NCI-H1092 treated with DMSO at 0.1 percent for 48 hours (cell line): Measurements from ENCODE around the gene TBL1X.

Experiments
- DNase-seq: peaks from one replicate; lab custom pipeline; 2025; lab: John Stamatoyannopoulos, UW

The TBL1X gene

DNA sequence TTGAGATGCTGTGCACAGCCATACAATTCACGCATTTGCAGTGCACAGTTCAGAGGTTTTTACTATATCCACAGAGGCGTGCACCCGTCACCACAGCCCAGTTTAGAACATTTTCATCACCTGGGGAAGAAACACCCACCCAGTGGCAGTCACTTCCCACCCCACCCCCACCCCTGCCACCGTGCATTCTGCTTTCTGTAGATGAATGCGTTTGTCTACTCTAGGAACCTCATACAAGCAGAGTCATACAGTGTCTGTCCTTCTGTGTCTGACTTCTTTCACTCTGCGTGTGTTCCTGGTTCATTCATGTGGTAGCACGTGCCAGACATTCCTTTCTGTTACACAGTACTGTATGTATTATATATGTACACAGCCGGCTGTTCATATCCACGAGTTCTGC lies 122.8 kb downstream of the TBL1X start:
- DNase-seq, result no peak

DNA sequence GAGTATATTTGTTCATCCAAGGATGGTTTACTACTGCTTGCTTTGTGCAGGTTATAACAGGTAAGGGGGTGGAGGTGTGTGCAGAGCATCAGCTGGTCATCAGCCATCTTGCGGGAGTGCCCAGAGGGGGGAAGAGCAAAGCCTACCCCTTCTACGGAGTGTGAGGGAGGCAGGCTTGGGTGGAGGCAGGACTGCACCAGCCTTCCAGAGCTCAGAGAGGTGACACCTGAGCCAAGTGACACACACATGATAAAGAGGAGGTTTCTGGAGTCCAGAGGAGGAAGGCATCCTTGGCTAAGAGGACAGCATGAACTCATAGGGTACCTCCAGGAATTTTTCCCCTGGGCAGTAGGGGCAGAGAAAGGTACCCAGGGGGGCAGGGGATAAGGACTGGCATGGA lies 126.6 kb downstream of the TBL1X start:
- DNase-seq, result no peak

DNA sequence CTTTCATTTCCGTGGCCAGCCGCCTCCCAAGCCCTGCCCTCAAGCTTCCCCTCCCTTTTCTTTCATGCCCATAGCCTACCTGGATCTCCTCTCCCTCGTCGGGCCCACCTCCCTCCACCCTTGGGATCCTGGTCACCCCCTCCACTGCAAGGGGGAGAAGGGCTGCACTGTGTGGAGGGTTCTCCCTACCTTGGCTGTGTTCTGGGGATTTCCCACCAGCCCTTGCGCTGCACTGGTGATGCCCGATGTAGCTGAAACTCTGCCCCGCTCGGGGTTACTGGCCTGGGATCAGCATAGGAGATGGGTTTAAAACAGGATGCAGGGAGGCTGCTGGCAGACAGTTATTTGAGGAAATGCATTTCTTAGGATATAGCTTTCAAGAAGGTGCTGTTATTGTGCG lies 128.9 kb downstream of the TBL1X start:
- DNase-seq, result no peak

DNA sequence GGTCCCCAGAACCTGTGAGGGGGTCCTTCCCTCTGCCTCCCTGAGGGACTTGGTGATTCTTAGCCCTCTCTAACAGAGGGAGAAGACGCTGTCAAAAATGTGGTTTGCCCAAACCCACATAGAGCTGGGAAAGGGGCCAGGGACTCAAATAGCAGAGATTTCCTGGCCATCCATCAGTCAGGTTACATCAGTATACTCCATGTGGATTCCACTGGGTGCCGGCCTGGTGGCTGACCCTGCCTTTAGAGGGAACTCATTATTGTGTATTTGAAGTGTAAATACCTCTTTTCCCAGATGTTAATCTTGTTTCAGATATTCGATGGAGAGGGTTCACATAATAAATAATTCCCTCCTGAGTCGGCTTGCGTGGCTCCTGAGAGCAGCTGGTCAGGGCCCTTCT lies 130.3 kb downstream of the TBL1X start:
- no peak for DNase-seq

DNA sequence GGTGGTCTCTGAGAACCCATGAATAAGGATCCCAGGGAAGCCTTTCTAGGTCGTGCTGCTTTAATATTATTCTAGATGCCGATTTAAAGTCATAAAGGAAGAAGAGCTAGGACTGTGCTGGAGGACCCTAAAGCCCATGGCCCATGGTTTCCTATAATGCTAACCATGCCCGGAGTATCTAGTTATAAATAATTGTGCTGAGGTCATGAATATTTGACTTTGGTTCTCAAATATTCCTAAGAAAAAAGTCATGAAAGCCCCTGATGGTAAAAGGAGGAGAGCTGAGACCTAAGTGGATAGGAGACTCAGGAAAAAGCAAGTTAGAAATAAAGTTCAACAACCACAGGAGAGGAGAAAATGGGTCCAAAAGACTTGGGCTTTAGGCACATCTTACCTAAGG lies 132.0 kb downstream of the TBL1X start:
- no peak for DNase-seq

DNA sequence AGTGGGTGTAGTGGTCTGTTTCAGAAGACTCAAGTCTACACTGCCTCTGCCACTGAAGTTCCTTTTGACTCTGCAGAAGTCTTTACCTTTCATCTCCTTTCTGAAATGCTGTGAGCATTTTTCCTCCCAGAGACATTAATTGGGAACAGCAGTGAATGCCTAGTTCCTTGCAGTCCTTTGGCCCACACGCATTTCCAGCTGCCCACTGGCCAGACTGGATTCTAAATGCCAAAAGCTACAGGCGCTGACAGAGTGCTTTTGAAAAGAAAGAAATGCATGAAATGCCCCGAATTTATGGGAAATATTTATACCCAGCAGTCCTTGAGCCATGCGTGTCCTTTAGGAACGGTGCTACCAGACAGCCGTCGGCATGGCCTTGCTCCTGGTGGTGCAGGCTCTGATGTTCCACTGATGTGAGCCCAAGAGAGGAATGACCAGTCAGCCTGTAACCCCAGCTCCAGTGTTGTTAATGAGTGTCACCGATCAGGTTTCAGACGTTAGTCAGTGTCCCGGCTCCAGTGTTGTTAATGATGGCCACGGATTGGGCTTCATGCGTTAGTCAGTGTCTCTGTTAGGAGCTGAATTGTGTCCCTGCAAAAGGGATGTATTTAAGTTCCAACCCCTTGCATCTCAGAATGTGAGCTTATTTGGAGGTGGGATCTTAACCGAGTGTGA lies 132.6 kb downstream of the TBL1X start:
- DNase-seq, result no peak

DNA sequence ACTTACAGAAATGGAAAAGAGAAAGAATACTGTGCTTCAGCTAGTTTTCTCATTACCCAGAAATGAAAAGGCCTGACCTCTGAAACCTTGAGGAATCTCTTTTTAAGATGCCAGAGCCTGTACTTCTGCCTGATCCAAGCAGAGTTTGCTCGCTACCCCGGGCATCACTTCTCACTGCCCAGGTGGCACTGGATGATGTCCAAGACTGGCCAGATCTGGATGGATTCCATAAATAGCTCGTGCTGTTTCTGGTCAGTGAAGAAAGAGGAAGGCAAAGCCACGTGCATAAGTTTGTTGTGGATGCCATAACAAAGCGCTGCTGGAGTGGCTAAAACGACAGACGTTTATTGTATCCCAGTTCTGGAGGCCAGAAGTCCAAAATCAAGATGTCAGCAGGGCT lies 133.5 kb downstream of the TBL1X start:
- DNase-seq, result no peak

DNA sequence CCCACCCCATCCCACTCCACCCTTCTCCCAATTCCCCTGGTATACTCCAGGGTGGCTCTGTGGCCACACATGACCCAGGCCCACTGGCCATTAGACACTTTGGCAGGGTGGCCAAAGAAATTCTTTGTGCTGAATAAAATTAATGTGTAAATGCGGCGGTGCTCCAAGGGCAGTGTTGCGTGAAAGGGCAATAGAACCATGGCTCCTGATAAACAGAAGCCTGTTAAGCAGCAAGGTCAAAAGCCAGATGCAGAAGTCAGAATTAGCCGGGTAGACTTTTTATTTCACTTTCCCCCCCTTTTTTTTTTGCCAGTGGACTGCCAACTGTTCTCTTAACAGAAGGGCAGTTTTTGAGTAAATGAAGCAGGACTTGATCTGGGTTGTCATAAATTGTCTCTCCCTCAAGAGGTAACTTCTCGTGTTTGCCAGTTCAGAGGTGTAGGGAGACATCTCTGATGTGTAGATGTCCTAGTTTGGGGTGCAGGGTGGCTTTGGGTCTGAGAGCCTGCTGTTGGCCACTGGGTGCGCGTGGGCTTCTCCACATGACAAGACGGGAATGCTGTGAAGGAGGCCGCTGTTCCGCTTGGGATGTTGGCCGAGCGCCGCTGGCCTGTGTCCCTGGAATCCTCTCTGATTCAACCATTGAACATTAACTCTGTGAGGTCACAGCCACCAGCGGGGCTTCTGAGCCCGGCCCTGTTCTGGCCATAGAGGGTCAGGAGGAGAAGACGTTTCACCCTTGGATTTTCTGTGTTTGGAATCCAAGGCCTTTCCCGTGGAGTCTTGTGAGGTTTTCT lies 139.5 kb downstream of the TBL1X start:
- no peak for DNase-seq

DNA sequence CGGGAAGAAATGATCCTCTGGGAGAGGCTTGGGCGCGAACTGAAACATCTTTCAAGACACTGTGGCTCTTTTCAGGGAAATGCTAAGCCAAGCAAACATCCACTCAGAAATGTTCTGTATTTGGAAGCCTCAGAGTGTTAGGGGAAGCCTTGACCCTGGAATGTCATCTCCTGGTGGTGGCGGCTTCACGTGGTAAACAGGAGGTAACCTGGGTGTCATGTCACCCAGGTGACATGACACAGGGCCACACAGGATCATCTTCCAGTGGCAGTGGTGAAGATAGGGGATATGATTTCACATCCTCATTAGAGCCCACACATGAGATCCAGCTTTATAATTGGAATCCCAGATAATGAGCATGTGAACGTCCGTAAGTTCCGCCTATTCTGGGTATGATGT lies 140.0 kb downstream of the TBL1X start:
- no peak for DNase-seq

DNA sequence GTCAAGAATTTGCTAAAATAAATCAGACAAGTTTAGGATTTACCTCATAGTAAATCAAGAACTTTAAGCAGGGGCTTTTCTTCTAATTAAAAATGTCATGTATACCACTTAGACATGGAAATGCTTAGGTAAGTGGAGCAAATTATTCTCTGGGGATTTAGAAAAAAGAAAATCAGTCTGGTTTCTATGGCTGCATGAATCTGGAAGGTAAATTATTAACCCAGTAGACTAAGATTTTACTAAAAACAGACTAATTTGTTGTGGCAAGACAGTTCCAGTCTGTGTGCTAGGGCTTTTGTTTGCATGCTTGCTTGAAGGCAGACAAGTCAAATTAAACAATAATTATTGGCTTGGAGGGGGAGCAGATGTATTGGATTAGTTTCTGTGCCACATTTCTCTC lies 140.6 kb downstream of the TBL1X start:
- DNase-seq, result no peak

DNA sequence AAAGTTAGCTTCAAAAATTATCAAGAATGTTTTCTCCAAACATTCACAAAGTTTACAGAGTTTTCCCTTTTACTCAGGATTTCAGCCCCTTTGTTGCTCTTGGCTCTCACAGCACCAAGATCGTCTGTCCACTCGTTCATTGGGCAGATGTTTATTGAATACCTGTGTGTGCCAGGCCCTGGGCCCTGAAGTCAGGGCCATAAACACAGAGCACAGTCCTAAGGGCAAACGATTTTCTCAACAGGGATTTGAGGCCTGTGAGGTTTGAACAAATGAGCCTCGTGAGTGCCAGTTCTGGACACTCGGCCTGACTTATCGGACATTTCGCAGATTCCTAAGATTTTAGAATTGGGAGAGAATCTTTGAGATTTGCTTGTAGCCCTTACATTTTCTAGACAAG lies 142.1 kb downstream of the TBL1X start:
- no peak for DNase-seq

DNA sequence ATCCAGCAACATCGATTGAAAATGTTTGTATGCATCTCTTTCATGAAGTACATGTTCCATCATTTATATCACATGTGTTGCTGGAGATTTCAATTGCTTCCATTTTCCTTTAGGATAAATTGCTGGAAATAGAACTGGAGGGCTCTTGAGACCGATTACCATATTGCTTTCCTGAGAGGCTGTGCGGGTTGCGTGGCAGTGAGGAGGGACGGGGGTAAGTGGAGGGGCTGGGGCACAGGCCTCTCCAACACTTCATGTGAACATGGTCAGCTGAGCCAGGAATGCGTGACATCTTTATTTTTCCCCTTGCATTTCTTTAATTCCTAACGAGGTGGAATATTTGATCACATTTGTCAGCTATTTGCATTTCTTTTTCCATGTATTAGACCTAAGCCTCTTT lies 144.6 kb downstream of the TBL1X start:
- peak; percentile 75 for DNase-seq

DNA sequence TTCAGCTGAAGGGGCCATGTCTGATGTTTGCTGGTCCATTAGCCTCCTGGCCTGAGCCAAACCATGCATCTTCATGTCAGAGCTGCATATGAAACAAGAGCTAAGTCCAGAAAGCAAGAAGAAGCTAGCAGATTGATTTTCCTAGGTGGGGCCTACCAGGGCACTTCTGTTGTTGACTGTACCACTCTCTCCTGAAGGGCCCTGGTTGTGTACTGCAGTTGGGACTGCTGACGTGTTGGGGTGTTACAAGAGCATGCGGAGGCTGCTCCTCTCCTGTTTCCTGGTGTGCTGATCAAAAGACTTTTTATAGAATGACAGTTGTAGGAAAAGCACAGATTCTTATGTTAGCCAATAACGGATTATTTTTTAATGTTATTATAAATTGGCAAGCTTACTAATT lies 145.1 kb downstream of the TBL1X start:
- peak; percentile 27 for DNase-seq

DNA sequence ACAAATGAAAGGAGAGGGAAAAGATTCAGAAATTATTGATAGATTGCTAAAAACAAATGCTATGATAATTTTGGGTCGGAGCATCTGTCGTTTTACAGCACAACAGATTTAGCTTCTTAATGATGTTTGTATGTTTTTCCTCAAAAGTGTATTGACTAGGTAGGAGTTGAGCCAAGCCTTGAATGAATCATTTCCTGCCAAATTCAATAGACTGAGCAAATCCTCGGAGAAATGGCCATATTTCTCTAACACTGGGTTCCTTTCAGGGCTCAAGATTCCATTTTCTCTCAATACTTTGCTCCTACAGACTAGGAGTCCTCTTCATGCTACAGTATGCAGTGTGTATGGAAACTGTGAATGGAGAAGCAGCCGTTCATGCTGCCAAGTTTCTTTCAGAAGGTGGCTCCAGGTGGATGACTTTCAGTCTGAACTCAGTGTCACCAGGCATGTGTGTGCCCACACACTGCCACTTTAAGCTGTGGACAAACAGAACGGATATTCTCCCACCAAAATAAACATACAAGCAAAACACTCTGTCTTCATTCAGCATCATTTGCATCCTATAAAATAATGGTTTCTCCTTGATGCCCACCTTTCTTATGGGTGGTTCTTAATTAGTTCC lies 146.0 kb downstream of the TBL1X start:
- DNase-seq, result peak; percentile 54

DNA sequence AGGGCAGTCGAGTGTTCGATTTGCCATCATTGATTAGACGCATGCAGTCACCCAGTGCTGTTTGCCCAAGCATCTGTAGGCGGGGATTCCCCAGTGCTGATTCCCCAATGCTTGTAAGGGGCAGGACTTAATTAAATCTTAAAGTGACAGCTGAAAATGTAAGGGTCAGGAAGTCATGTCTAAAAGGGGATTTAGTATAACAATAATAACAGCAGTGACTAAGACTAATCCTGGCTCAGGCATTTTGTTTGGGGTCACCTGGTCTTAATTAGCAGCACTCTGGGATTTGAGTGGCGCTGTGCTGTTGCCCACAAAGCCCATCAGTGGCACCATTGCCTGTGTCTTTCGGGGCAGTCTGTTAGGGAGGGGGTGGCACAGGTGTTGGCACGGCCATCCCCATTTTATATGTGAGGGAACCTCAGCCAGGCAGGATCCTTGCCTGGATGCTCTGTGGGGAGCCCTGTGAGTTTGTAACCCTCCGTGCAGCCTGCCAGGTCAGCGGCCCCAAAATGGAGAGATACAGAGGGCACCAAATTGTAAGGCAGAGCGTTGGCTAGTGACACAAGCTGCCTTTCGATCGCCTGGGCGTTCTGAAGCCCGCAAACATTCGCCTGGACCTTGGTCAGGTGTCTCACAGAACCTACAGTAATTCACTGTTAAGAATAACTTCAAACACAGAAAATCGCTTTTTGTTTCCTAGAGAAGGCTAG lies 146.7 kb downstream of the TBL1X start:
- DNase-seq, result peak; percentile 77

DNA sequence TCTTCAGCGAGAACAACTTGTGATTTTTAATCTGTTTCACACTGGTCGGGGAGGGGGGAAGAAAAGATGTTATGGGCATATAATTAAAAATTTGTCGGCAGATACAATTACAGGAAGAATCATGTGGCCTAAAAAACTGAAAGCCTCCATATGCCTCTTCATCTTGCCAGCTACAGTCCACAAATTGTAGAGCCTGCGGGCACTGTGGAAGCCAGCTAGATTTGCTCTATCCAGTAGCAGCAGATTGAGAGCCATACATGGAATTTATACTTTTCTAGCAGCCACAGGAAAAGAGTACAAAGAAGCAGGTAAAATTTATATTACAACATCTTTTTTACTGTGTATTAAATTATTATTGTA lies 147.3 kb downstream of the TBL1X start:
- DNase-seq, result peak; percentile 70

DNA sequence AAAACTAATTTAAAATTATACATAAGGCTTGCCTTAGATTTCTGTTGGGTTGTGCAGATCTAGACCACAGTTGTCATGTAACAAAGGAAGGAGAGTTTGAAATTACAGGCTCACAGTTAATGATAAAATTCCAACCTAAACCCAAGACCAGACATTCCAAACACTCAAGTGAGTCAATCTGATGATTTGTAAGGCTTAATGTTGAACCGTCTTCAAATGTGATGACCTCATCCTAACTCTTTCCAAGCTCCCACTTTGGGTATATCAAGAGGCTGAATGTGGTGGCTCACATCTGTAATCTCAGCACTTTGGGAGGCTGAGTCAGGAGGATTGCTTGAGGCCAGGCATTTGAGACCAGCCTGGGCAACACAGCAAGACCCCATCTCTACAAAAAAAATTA lies 149.2 kb downstream of the TBL1X start:
- no peak for DNase-seq

DNA sequence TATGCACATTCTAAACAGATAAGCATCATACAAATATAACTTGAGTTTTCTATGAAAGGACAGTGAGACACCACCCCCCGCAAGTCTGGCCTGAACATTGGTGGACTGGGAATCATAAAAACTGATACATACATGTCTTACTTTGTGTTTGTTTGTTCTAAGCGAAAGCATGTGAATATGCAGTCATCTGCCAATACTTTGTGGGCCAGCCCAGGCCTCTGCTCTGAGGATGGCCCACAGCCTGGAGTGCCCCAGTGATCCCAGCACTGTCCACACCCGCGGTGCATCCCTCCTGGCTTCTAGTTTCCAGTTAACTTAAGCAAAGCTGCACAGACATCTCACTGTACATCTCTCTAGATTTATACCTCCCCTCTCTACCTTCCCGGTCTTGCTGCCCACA lies 154.3 kb downstream of the TBL1X start:
- DNase-seq, result no peak

DNA sequence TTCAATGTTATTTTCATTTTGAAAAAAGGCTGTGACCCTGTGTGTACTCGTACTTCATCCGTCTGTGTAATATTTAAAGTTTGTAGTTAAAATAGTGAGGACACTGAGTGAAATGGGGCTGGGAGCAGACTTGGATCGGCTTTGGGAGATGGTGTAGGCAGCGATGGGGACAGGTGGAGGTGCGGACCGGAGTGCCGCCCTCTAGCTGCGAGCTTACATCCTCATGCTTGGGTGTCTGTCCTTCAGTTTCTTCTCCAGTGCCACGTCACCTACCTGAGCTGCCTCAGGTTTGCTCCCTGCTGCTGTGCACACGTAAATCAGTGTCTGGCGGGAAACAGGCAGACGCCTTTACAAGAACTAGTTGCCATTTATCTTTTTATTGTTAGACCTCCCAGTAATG lies 154.7 kb downstream of the TBL1X start:
- DNase-seq, result no peak

DNA sequence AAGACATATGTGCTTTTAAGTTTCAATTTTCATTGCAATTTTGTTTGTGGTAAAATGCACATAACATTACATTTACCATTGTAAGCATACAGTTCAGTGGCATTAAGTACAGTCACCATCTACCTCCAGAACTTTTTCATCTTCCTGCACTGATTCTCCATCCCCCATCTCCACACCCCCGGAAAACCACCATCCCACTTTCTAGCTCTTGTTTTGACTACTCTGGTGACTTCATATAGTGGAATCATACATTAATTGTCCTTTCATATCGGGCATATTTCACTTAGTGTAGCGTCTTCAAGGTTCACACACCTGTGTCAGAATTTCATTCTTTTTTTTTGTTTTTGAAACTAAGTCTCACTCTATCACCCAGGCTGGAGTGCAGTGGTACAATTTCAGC lies 157.3 kb downstream of the TBL1X start:
- no peak for DNase-seq

DNA sequence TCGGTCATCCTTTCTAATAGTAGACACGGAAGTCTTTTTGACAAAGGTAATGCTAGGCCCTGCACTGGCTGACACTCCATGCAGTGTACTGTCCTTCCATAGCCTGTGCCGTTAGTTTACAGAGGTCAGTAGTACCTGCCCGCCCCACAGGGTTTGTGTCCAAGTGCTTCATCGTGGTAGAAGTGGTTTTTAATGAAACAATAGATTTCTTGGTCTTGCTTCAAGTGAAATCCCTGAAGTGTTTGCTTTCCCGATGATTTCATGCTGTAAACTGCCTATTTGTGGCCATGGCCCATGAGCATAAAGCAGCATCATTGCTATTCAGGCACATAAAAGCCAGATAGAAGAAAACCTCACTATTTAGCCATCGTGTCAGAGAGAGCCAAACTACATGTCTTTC lies 161.5 kb downstream of the TBL1X start:
- peak; percentile 79 for DNase-seq

DNA sequence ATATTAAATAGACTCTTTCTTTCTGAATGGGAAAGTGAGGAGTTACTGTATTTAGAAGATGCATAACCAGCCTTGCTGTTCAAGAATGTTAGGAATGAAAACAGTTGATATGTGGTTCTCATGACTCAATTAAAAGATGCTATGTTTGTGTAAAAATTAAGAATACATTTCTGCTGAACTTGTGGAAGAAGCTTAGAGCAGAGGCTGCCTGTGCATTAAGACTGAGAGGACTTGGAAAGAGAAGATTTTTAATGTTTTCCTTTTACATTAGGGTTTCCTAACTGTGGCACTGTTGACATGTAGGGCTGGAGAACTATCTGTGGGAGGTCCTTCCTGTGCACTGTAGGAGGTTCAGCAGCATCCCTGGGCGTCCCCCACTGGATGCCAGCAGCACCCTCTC lies 163.1 kb downstream of the TBL1X start:
- DNase-seq, result no peak
